T-helper 17 cell (primary cell): ENCODE results near the gene THSD7B. TPM values are rescaled to one million over a fixed set of nuclear protein-coding genes. Genes with fewer than 3 reads are reported as not detected.
"Not testable (repeated sequence)": the region's sequence is repeated elsewhere in the genome, so short reads cannot be mapped to it uniquely, and the experiment has no call there.

Experiments
- ATAC-seq: fragments of 150-1000 bp; cut with Tn5 transposase; 2 replicates; pipeline ENCODE4 v1.10.0; 2021; ENCODE audit warnings: mild to moderate bottlenecking, moderate library complexity
- DNase-seq, 3 donors: peaks; one replicate each; pipeline versions ENCODE4 v3.0.0 to v3.0.0-alpha.2; 2020 to 2021
- H3K9me3 ChIP-seq: one replicate; pipeline ENCODE4 v1.7.0; 2013; ENCODE audit warnings: low read length, mild to moderate bottlenecking; ENCODE audit not compliant: control insufficient read depth, poor library complexity, severe bottlenecking
- H3K27ac Mint-ChIP-seq: one replicate; pipeline ENCODE4 v1.8.0; 2022; ENCODE audit warnings: mild to moderate bottlenecking, moderate library complexity, mixed read lengths
- H3K27me3 Mint-ChIP-seq: one replicate; pipeline ENCODE4 v1.8.0; 2022; ENCODE audit warnings: mixed read lengths
- H3K36me3 Mint-ChIP-seq: one replicate; pipeline ENCODE4 v1.8.0; 2022; ENCODE audit warnings: low read depth, mixed read lengths
- H3K4me1 Mint-ChIP-seq: one replicate; pipeline ENCODE4 v1.8.0; 2022; ENCODE audit warnings: mild to moderate bottlenecking, mixed read lengths
- H3K4me3 Mint-ChIP-seq: one replicate; pipeline ENCODE4 v1.8.0; 2022; ENCODE audit warnings: mild to moderate bottlenecking, moderate library complexity, mixed read lengths
- total RNA-seq, 4 donors: library from RNA in 2 of 4; stranded (reverse) in 2 of 4; gene quantifications; one replicate each; pipeline ENCODE4 v1.2.3 and lab custom pipeline; 2022 to 2026

Gene THSD7B
- total RNA-seq, 2 donors from 2014 or later, result not detected

- DNase-seq (no peak), ATAC-seq (no peak)
- no peaks in the 10 kb centered on the region for H3K9me3 ChIP-seq
- no peak overlapping the region for H3K27ac Mint-ChIP-seq
- H3K36me3 Mint-ChIP-seq, result no peaks in the 10 kb centered on the region
- H3K4me1 Mint-ChIP-seq, result no peaks in the 10 kb centered on the region
- no peaks in the 10 kb centered on the region for H3K27me3 Mint-ChIP-seq
- no peak overlapping the region for H3K4me3 Mint-ChIP-seq
Observed at GRCh38 chr2:137523931-137524330, 758.6 kb downstream of the THSD7B start.

DNA sequence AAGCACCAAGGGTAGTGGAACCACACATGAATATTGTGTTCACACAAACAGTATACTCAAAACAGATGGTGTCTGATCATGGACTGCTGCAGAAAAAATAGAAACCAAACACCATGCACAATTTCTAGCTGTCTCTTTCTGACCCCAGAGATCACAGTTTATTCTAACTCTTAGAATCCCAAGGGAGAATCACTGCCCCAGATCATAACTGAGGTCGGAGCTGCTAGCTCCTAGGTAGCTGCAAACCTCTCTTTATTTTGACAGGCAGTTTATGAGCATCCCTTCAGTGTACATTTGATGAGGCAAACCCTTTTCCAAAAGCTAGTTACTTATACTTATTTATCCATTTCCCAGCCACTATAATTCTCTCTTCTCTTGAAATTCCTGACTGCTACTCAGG lies 759.8 kb downstream of the THSD7B start:
- H3K9me3 ChIP-seq, result no peaks in the 10 kb centered on the region
- Mint-ChIP-seq H3K4me1 (no peaks in the 10 kb centered on the region), H3K36me3 (no peaks in the 10 kb centered on the region)

DNA sequence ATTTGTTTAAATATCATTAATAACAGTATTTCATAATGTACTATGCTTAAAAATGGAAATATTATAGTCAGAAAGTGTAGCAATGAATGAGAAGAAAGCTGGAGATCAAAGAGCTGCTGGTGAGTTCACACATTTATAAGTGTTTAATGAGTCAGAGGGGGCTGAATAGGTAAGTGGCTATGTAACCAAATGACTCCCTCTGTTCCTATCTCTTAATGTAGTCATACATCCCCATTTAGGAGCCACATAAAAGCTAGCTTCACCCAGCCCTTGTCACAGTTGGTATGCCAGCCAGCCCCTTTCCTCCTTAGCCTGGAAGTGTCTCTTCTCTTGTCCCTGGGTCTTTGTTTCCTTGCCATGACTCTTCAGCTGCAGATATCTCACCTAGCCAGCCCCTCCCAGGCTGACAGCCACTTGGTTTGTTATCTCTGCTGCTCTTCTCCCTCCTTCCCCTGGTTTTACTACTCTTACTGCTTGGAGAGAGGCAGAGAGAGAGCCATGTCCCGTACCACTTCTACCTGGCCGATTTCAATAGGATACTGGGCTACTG lies 760.4 kb downstream of the THSD7B start:
- H3K36me3 Mint-ChIP-seq, result no peaks in the 10 kb centered on the region
- no peak overlapping the region for H3K27ac Mint-ChIP-seq
- no peaks in the 10 kb centered on the region for H3K4me1 Mint-ChIP-seq
- H3K4me3 Mint-ChIP-seq, result no peak overlapping the region
- no peak for DNase-seq
- H3K27me3 Mint-ChIP-seq, result no peaks in the 10 kb centered on the region
- no peaks in the 10 kb centered on the region for H3K9me3 ChIP-seq
- no peak for ATAC-seq

More for the DNA sequence above, 759.8 kb downstream of the THSD7B start:
- ATAC-seq, result no peak
- no peak for DNase-seq
- no peak overlapping the region for H3K27ac Mint-ChIP-seq
- no peaks in the 10 kb centered on the region for H3K27me3 Mint-ChIP-seq
- no peak overlapping the region for H3K4me3 Mint-ChIP-seq

DNA sequence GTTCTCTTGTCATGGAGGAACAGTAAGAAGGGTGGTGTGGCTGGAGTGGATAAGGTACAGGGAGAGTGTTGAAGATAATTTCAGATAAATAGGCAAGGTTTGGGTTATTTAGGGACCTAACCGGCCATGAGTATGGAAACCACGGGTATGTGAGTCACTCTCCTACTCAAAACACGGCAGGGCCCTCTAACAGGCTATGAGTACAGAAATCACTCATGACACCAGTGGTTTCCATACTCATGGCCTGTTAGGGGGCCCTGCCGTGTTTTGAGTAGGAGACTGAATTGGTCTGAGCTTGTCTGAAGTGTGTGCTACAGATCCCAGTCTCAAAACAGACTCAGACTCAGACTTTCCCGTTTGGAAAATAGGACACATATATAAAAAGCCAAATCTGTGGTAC lies 770.6 kb downstream of the THSD7B start:
- Mint-ChIP-seq H3K27me3 (no peaks in the 10 kb centered on the region), H3K4me3 (no peak overlapping the region), H3K4me1 (no peaks in the 10 kb centered on the region), H3K36me3 (no peaks in the 10 kb centered on the region), H3K27ac (no peak overlapping the region)
- DNase-seq, result no peak
- H3K9me3 ChIP-seq, result no peaks in the 10 kb centered on the region
- ATAC-seq, result no peak

DNA sequence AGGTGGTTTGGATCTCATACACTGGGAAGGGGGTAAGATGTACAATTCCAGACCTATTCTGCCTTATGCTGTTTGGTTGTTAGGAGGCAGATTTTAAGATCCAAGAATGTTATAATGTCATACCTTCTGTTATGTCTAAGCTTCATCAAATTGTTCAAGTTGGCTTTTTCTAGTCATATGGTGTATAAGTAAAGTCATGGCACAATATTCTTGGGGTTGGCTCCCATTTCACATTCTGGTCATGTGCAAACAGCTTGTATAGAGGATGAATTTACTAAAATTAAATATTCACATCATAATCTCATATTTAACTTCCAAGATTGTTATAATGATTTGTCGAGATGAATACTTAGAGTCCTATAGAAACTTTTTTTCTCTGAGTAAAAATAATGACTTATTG lies 774.0 kb downstream of the THSD7B start:
- H3K27ac Mint-ChIP-seq, result no peak overlapping the region
- H3K27me3 Mint-ChIP-seq, result no peaks in the 10 kb centered on the region
- no peaks in the 10 kb centered on the region for H3K9me3 ChIP-seq
- ATAC-seq (no peak), DNase-seq (no peak)
- no peaks in the 10 kb centered on the region for H3K36me3 Mint-ChIP-seq
- no peak overlapping the region for H3K4me3 Mint-ChIP-seq
- no peaks in the 10 kb centered on the region for H3K4me1 Mint-ChIP-seq

- no peaks in the 10 kb centered on the region for H3K27me3 Mint-ChIP-seq
- no peak overlapping the region for H3K27ac Mint-ChIP-seq
- no peak for DNase-seq
- no peaks in the 10 kb centered on the region for H3K4me1 Mint-ChIP-seq
- H3K9me3 ChIP-seq, result no peaks in the 10 kb centered on the region
- H3K36me3 Mint-ChIP-seq, result no peaks in the 10 kb centered on the region
- ATAC-seq, result no peak
- no peak overlapping the region for H3K4me3 Mint-ChIP-seq
Observed at GRCh38 chr2:137547842-137548241, 782.5 kb downstream of the THSD7B start.

DNA sequence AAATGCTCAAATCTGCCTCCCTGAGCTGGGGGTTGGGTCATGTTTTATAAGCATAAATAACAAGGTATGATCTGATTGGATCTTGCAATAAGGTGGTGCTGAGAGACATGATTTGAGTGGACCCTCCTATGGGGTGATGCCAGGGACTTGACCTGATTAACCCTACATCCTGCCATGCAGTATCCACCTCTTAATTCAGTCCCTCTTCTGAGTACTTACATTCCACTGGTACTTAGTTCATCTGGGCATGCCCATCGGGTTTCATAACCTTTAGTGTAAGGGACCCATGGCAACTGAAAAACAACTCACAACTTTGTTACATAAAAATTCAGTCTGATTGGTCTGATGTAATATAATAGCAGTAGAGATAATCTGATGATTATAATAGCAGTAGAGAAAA lies 801.0 kb downstream of the THSD7B start:
- H3K27me3 Mint-ChIP-seq, result no peaks in the 10 kb centered on the region
- no peaks in the 10 kb centered on the region for H3K36me3 Mint-ChIP-seq
- no peak overlapping the region for H3K27ac Mint-ChIP-seq
- DNase-seq (no peak), ATAC-seq (no peak)
- H3K4me3 Mint-ChIP-seq, result no peak overlapping the region
- H3K9me3 ChIP-seq, result no peaks in the 10 kb centered on the region
- no peaks in the 10 kb centered on the region for H3K4me1 Mint-ChIP-seq

DNA sequence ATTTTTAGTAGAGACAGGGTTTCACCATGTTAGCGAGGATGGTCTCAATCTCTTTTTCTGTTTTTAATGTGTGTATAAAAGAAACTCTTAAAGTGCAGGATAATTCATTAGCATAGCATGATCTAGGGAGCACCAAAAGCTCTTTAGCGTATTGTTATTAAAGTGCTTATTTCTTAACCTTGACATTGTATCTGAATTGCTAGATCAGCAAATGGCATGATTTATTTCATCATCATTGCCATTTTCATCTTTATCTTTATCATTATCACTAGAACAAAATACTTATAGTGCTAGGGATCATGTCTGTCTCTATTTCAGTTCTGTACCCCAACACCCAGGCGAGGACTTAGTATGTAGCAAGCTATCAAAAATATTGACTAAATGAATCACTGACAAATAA lies 805.1 kb downstream of the THSD7B start:
- Mint-ChIP-seq H3K4me3 (no peak overlapping the region), H3K27ac (no peak overlapping the region)

GRCh38 chr2:137587834-137588233 lies 822.5 kb downstream of the THSD7B start:
- not testable (repeated sequence) for DNase-seq, H3K36me3 Mint-ChIP-seq, H3K4me3 Mint-ChIP-seq, H3K9me3 ChIP-seq, H3K27ac Mint-ChIP-seq, H3K4me1 Mint-ChIP-seq, H3K27me3 Mint-ChIP-seq, ATAC-seq

More for the DNA sequence above, 805.1 kb downstream of the THSD7B start:
- no peaks in the 10 kb centered on the region for H3K4me1 Mint-ChIP-seq
- H3K27me3 Mint-ChIP-seq, result no peaks in the 10 kb centered on the region
- H3K9me3 ChIP-seq, result no peaks in the 10 kb centered on the region
- no peak for DNase-seq
- ATAC-seq, result no peak
- H3K36me3 Mint-ChIP-seq, result no peaks in the 10 kb centered on the region

DNA sequence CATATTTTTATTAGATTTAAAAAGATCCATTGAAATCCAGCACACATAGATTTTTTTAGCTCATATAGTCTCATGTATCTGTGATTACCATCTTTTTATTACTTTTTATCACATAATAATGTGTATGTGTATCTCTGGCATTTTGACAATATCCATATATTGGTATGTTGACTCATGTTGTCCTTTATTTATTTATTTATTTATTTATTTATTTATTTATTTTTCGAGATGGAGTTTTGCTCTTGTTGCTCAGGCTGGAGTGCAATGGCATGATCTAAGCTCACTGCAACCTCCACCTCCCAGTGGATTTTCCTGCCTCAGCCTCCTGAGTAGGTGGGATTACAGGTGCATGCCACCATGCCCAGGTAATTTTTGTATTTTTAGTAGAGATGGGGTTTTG lies 823.2 kb downstream of the THSD7B start:
- not testable (repeated sequence) for H3K4me1 Mint-ChIP-seq, H3K27me3 Mint-ChIP-seq, ATAC-seq, DNase-seq, H3K4me3 Mint-ChIP-seq, H3K36me3 Mint-ChIP-seq, H3K27ac Mint-ChIP-seq, H3K9me3 ChIP-seq

- Mint-ChIP-seq H3K4me3 (no peak overlapping the region), H3K4me1 (no peaks in the 10 kb centered on the region), H3K27ac (no peak overlapping the region), H3K27me3 (no peaks in the 10 kb centered on the region), H3K36me3 (no peaks in the 10 kb centered on the region)
- DNase-seq (no peak), ATAC-seq (no peak)
- H3K9me3 ChIP-seq, result no peaks in the 10 kb centered on the region
Observed at GRCh38 chr2:137590102-137590501, 824.8 kb downstream of the THSD7B start.

- no peak overlapping the region for H3K27ac Mint-ChIP-seq
- H3K9me3 ChIP-seq, result no peaks in the 10 kb centered on the region
- H3K4me3 Mint-ChIP-seq, result no peak overlapping the region
- DNase-seq (no peak), ATAC-seq (no peak)
- no peaks in the 10 kb centered on the region for H3K27me3 Mint-ChIP-seq
- no peaks in the 10 kb centered on the region for H3K36me3 Mint-ChIP-seq
- no peaks in the 10 kb centered on the region for H3K4me1 Mint-ChIP-seq
Observed at GRCh38 chr2:137607722-137608318, 842.5 kb downstream of the THSD7B start.

DNA sequence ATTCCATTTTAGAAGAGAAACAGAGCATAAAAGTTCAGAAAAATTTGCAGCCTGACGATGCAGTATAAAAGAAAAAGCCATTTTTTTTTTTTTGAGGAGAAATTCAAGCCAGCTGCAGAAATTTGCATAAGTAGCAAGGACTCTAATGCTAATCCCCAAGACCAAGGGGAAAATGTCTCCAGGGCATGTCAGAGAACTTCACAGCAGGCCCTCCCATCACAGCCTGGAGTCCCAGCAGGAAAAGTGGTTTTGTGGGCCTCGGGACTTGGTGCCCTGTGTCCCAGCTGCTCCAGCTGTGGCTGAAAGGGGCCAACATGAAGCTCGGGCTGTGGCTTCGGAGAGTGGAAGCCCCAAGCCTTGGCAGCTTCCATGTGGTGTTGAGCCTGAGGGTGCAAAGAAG lies 873.6 kb downstream of the THSD7B start:
- H3K4me3 Mint-ChIP-seq, result no peak overlapping the region
- no peaks in the 10 kb centered on the region for H3K36me3 Mint-ChIP-seq
- H3K27ac Mint-ChIP-seq, result no peak overlapping the region
- ATAC-seq (no peak), DNase-seq (no peak)
- no peaks in the 10 kb centered on the region for H3K27me3 Mint-ChIP-seq
- no peaks in the 10 kb centered on the region for H3K9me3 ChIP-seq
- no peaks in the 10 kb centered on the region for H3K4me1 Mint-ChIP-seq

DNA sequence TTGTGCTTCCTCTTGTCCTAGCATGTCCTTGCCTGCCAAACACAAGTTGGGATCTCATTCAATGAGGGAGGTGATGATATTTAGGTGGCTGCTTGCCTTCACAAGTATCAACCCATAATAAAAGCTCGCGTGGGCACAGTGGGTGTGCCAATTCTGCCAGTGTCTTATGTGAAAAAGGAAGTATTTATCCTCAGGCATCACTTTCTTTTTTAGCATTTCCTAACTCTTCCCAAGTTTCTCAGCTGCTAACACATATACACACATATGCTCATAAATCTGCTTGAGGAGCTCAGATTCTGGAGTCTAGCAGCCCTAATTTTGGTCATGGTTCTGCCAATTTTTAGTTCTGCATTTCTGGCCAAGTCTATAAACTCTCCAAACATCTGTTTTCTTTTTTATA lies 879.4 kb downstream of the THSD7B start:
- H3K27ac Mint-ChIP-seq, result no peak overlapping the region
- H3K4me1 Mint-ChIP-seq, result no peaks in the 10 kb centered on the region
- no peaks in the 10 kb centered on the region for H3K27me3 Mint-ChIP-seq
- ATAC-seq (no peak), DNase-seq (no peak)
- no peak overlapping the region for H3K4me3 Mint-ChIP-seq
- H3K9me3 ChIP-seq, result no peaks in the 10 kb centered on the region
- no peaks in the 10 kb centered on the region for H3K36me3 Mint-ChIP-seq
